BLaER1 treated with 17β-estradiol and CSF1 and Interleukin-3, amounts not matched to agents 10 nM and 100 nM (cell line): ENCODE data around the gene DNAJC18.

Source experiments
- H3K27ac ChIP-seq, 11 experiments: shearing (Covaris generic); formaldehyde crosslinking; 2 replicates each; pipeline ENCODE4 v1.8.1; 2022
- H3K27me3 ChIP-seq, 11 experiments: shearing (Covaris generic); formaldehyde crosslinking; 2 replicates each; pipeline ENCODE4 v1.8.1; 2022
- H3K36me3 ChIP-seq, 11 experiments: shearing (Covaris generic); formaldehyde crosslinking; 2 replicates each; pipeline ENCODE4 v1.8.1; 2022
- H3K4me1 ChIP-seq, 10 experiments: shearing (Covaris generic); formaldehyde crosslinking; 2 replicates each; pipeline ENCODE4 v1.8.1; 2022
- H3K4me2 ChIP-seq, 11 experiments: shearing (Covaris generic); formaldehyde crosslinking; 2 replicates each; pipeline ENCODE4 v1.8.1; 2022
- H3K4me3 ChIP-seq, 10 experiments: shearing (Covaris generic); formaldehyde crosslinking; 2 replicates each; pipeline ENCODE4 v1.8.1; 2022
- H3K9ac ChIP-seq, 11 experiments: shearing (Covaris generic); formaldehyde crosslinking; 2 replicates each; pipeline ENCODE4 v1.8.1; 2022
- H3K9me3 ChIP-seq, 11 experiments: shearing (Covaris generic); formaldehyde crosslinking; replicated peaks in 1 of 11; 2 replicates each; pipeline ENCODE4 v1.8.1; 2022
- H4K20me1 ChIP-seq, 11 experiments: shearing (Covaris generic); formaldehyde crosslinking; 2 replicates each; pipeline ENCODE4 v1.8.1; 2022
- Cebpa-rat ChIP-seq, 11 experiments: shearing (Covaris generic); IDR thresholded peaks; 2 replicates each; pipeline ENCODE4 v1.8.1; 2022

The DNAJC18 gene

DNA sequence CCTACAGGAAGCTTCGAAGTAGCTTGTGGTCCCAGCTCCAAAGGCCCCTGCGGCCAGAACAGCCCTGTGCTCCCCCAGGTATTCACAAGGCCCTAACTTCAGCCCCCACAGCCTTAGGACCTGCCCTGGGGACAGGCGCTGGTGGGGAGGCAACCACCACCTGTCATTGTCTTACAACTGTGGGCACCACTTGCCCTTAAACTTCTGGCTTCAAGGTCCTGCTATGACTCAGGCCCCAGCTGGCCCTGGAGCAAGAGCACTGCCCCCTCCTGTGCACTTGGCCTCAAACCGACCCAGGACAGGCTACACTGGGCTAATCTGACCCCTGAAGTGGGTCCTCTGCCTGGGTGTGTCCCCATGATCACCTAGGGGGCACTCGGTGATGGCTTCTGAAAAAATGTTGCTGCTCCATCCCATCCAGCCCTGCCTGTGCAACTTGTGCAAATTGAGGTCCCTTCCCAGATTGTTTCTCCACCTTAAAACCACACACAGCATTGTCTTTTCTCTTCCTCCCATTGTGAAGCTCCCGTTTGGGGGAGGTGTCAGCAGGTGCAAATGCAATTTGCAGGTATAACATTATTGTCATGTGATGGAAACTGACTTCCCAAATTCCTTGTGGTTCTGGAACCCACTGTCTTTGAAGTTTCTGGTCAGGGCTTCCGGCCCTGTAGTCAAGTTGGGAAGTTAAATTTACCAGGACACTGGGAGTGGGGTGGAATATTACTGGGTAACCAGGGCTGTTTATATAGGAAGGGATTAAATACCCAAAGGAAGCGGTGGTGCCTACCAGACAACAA is 43.3 kb downstream of the DNAJC18 start:
- H3K9me3 ChIP-seq, result no peaks in the 10 kb centered on the region
- no peaks in the 10 kb centered on the region for H3K27me3 ChIP-seq
- H3K4me3 ChIP-seq, result peak overlapping the region in 5 of 10 experiments; percentile 73 to 86 (median 79); a peak in 8 of 20 replicates
- H3K9ac ChIP-seq, result peak overlapping the region; percentile 6 to 98 (median 95); a peak in 17 of 22 replicates
- no peak for TF ChIP-seq Cebpa-rat (IDR thresholded peaks at IDR 0.05)
- H3K36me3 ChIP-seq, result peaks cover 0 to 28% (median 23%) of the 10 kb centered on the region in 11 experiments; a peak in 15 of 22 replicates
- peaks cover 45 to 79% (median 58%) of the 10 kb centered on the region in 10 experiments for H3K4me1 ChIP-seq
- peak overlapping the region; percentile 90 to 99 (median 97) for H3K4me2 ChIP-seq
- peak overlapping the region in 7 of 11 experiments; percentile 25 to 100 (median 99); a peak in 6 of 22 replicates for H3K27ac ChIP-seq
- H4K20me1 ChIP-seq, result peaks cover 0 to 31% (median 28%) of the 10 kb centered on the region in 11 experiments; a peak in 18 of 22 replicates

DNA sequence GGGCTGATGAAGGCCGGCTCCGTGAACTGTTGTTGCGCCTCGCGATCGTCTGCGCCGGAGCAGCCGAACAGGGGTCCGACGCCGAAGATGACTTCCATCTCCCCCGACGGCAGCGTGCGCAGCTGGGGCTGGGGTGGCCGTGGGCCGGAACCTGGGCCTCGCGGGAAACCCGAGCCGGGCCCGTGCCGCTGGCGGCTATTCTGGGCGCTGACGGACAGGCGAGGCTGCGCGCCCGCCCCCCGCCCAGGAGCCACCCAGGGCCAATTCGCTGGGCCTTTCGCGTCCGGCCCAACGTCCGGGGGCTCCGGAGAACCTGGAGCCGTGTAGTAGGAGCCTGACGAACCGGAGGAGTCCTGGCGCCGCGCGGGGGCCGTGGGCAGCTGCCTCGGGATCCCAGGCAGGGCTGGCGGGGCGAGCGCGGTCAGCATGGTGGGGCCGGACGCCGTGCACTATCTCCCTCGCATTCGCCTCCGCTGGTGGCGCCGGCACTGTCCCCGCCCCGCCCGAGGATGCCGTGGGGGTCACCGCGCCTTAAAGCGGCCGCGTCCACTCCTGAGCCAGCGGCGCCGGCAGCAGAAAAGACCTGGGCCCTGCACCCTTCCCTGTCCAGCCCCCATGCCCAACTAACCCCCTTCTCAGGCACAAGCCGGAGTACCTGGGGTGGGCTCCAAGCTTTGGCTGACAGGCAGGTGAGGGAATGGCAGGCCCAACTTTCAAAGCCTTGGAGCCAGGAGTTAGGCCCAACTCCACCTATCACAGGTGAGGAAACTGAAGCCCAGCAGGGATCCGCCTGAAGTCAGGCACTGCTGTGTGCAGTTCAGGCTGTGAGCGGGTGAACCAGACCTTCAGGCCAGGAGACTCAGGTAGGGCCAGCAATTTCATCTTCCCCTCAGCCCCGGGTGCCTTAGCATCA is 44.4 kb downstream of the DNAJC18 start, which contains the start of gene PROB1:
Gene PROB1, minus strand, starts transcription at position 451 of the 913 bp plus-strand sequence. Its CDS starts 23 bp downstream, at position 428.
- Histone ChIP-seq H3K27me3 (no peaks in the 10 kb centered on the region), H3K9ac (peak within 1 kb of the TSS; percentile 81 to 98 (median 95)), H4K20me1 (peaks cover 0 to 31% (median 28%) of the 10 kb centered on the region in 11 experiments; a peak in 18 of 22 replicates), H3K27ac (peak within 1 kb of the TSS; percentile 66 to 100 (median 99); a peak in 21 of 22 replicates), H3K9me3 (no peaks in the 10 kb centered on the region), H3K4me2 (peak within 1 kb of the TSS; percentile 90 to 99 (median 97)), H3K4me3 (peak within 1 kb of the TSS; percentile 63 to 86 (median 76)), H3K36me3 (peaks cover 0 to 28% (median 23%) of the 10 kb centered on the region in 11 experiments; a peak in 15 of 22 replicates), H3K4me1 (peaks cover 57 to 87% (median 69%) of the 10 kb centered on the region in 10 experiments)
- no peak for TF ChIP-seq Cebpa-rat (IDR thresholded peaks at IDR 0.05)

DNA sequence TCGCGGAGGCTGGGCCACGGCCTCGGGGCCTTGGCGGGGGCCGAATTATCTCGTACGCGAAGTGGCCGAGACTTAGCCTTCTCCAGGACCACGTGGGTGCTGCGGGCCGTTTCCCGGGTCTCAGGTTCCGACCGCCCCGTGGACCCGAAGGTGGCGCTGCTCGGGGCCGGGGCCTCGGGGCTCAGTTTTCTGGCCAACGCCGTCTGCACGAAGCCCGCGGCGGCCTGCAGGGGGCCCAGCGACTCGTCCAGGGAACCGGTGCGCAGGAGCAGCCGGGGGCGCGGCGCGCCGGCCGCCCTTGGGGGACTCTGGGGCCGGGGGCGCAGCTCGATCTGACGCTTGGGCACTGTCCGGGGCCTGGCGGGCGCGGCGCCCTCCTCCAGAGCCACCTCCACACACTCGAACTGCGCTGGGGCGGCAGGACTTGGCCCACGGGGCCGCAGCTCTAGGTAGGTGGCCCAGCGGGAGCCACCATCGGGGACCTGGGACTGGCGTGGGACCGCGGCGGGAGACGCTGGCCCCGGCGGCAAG is 45.1 kb downstream of the DNAJC18 start:
- TF ChIP-seq Cebpa-rat (IDR thresholded peaks at IDR 0.05), result no peak
- peak overlapping the region; percentile 63 to 86 (median 76) for H3K4me3 ChIP-seq
- peaks cover 64 to 87% (median 71%) of the 10 kb centered on the region in 10 experiments for H3K4me1 ChIP-seq
- no peaks in the 10 kb centered on the region for H3K9me3 ChIP-seq
- H3K9ac ChIP-seq, result peak overlapping the region; percentile 81 to 98 (median 95)
- no peaks in the 10 kb centered on the region for H3K27me3 ChIP-seq
- H3K27ac ChIP-seq, result peak overlapping the region; percentile 66 to 100 (median 99); a peak in 21 of 22 replicates
- H3K36me3 ChIP-seq, result peaks cover 0 to 28% (median 23%) of the 10 kb centered on the region in 11 experiments; a peak in 15 of 22 replicates
- peaks cover 0 to 31% (median 28%) of the 10 kb centered on the region in 11 experiments; a peak in 18 of 22 replicates for H4K20me1 ChIP-seq
- peak overlapping the region; percentile 90 to 99 (median 97) for H3K4me2 ChIP-seq

DNA sequence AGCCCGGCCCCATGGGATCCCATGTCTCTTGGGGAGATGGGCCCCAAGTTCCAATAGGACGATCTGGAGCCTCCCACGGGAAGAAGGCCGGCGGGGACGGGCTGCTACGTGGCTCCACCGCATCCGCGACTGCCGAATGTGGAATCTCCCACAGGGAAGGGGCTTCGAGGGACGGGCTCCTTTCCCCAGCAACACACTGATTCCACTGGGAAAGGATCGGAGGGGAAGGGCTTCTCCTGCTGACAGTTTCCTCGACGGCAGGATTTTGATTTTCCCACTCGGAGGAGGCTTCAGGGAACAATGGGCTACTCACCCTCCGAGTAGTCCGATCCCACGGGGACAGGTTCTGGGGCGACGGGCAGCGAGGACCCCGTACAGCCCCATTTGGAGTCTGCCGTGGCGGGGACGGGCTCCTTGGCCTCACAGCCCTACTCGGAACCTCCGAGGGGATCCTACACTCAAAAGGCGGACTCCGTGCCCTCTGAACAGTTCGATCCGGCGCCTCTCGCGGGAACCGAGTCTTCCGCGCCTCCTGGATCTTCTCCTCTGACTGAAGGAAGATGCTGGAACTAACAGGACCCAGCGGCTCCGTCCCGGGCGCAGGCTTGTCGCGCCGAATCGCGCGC is 45.7 kb downstream of the DNAJC18 start:
- Histone ChIP-seq H3K27ac (peak overlapping the region; percentile 66 to 100 (median 99); a peak in 21 of 22 replicates), H3K36me3 (peaks cover 0 to 28% (median 23%) of the 10 kb centered on the region in 11 experiments; a peak in 15 of 22 replicates), H3K9ac (peak overlapping the region; percentile 81 to 98 (median 95)), H3K4me2 (peak overlapping the region; percentile 90 to 99 (median 97)), H3K9me3 (no peaks in the 10 kb centered on the region), H3K4me1 (peaks cover 62 to 89% (median 76%) of the 10 kb centered on the region in 10 experiments), H4K20me1 (peaks cover 0 to 31% (median 28%) of the 10 kb centered on the region in 11 experiments; a peak in 18 of 22 replicates), H3K4me3 (peak overlapping the region; percentile 63 to 86 (median 76)), H3K27me3 (no peaks in the 10 kb centered on the region)
- no peak for TF ChIP-seq Cebpa-rat (IDR thresholded peaks at IDR 0.05)

DNA sequence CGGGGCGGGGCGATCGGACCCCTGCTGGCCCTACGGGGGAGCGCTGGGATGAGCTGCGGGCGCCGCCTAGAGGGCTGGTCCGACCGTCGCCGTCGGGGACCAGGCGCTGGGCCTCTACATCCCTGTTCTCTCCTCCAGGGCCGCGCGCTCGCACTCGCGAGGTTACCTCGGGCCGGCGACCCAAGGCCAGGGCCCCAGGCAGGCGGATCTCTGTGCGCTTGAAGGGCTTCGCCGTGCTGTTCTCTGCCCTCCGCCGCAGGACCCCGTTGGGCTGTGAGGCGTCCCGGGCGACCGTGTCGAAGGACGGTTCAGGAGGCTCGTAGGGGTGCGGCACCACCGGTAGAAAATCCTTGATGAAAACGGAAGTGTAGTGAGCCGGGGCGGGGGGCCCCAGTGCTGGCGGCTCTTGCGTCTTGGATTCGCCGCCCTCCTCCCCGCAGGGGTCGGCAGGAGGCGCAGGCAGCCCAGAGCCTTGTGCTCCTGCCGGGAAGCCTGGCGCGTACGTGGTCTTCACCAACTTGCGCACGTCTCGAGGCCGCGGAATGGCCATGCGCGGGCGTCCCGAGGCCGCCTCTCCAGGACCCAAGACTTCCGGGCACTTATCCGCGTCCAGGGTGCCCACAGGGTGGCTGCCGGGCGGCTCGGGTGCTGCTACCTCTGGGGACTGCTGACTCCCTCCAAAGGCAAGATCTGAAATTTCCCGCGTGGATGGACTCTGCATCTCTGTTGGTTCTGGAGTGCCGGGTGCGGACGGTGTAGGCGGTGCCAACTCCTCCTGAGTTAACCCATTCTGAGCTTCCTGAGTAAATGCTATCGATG is 46.4 kb downstream of the DNAJC18 start:
- peak overlapping the region; percentile 90 to 99 (median 97) for H3K4me2 ChIP-seq
- H3K9me3 ChIP-seq, result no peaks in the 10 kb centered on the region
- H4K20me1 ChIP-seq, result peaks cover 0 to 31% (median 28%) of the 10 kb centered on the region in 11 experiments; a peak in 18 of 22 replicates
- H3K36me3 ChIP-seq, result peaks cover 0 to 28% (median 23%) of the 10 kb centered on the region in 11 experiments; a peak in 15 of 22 replicates
- peak overlapping the region; percentile 63 to 86 (median 76) for H3K4me3 ChIP-seq
- H3K27me3 ChIP-seq, result no peaks in the 10 kb centered on the region
- peaks cover 59 to 86% (median 78%) of the 10 kb centered on the region in 10 experiments for H3K4me1 ChIP-seq
- peak overlapping the region; percentile 66 to 100 (median 99) for H3K27ac ChIP-seq
- H3K9ac ChIP-seq, result peak overlapping the region; percentile 81 to 98 (median 95)
- no peak for TF ChIP-seq Cebpa-rat (IDR thresholded peaks at IDR 0.05)

DNA sequence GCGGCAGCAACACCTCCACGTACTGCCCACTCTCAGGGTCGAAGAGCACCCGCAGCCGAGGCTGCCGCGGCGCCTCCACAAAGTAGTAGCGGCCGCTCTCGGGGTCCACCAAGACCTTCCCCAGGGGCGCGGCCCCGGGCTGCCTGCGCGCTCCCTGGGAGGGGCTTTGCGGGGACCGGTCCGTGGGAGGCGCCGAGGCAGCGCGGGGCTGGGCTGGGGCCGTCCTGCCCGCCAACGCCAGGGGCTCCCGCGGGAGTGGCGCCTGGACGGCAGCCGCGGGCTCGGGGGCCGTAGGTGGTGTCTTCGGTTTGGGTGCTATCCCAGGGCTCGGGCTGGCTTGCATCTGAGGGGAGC is 47.0 kb downstream of the DNAJC18 start:
- no peak for TF ChIP-seq Cebpa-rat (IDR thresholded peaks at IDR 0.05)
- H3K36me3 ChIP-seq, result peaks cover 0 to 28% (median 23%) of the 10 kb centered on the region in 11 experiments; a peak in 15 of 22 replicates
- H3K27ac ChIP-seq, result peak overlapping the region; percentile 66 to 100 (median 99)
- no peaks in the 10 kb centered on the region for H3K9me3 ChIP-seq
- H3K4me1 ChIP-seq, result peaks cover 59 to 87% (median 78%) of the 10 kb centered on the region in 10 experiments
- no peaks in the 10 kb centered on the region for H3K27me3 ChIP-seq
- H3K9ac ChIP-seq, result peak overlapping the region; percentile 81 to 98 (median 95)
- peak overlapping the region; percentile 90 to 99 (median 97) for H3K4me2 ChIP-seq
- peak overlapping the region; percentile 63 to 86 (median 76) for H3K4me3 ChIP-seq
- peaks cover 0 to 31% (median 28%) of the 10 kb centered on the region in 11 experiments; a peak in 18 of 22 replicates for H4K20me1 ChIP-seq
